Measurements from ENCODE around the gene TKTL1.

- TF ChIP-seq CTCF (IDR thresholded peaks at IDR 0.05; ENCODE audit: low read depth, low read length, poor library complexity, severe bottlenecking) (no peak), EZH2phosphoT487 (IDR thresholded peaks at IDR 0.05; ENCODE audit: borderline replicate concordance, low read length) (no peak)
Measured at GRCh38 chrX:154309041-154309775, 13.6 kb downstream of the TKTL1 start.

All from DOHH2 (cell line).